ENCODE data around the gene ZBTB7C.

ZBTB7C gene

DNA sequence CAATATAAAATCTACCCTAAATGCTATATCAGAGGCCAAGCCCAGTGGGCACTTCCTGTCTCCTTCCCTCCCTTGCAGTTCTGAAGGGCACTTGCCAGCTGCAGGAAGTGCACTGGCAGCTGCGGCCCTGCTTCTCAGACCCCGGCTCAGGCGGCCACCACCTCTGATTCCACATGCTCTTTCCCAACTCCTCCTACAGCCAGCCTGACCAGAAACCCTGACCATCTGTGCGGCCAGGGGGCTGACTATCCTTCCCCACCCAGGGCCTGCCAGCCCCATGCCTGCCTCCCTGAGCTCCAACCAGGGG, 88.6 kb downstream of the ZBTB7C start:
- DNase-seq = no peak

DNA sequence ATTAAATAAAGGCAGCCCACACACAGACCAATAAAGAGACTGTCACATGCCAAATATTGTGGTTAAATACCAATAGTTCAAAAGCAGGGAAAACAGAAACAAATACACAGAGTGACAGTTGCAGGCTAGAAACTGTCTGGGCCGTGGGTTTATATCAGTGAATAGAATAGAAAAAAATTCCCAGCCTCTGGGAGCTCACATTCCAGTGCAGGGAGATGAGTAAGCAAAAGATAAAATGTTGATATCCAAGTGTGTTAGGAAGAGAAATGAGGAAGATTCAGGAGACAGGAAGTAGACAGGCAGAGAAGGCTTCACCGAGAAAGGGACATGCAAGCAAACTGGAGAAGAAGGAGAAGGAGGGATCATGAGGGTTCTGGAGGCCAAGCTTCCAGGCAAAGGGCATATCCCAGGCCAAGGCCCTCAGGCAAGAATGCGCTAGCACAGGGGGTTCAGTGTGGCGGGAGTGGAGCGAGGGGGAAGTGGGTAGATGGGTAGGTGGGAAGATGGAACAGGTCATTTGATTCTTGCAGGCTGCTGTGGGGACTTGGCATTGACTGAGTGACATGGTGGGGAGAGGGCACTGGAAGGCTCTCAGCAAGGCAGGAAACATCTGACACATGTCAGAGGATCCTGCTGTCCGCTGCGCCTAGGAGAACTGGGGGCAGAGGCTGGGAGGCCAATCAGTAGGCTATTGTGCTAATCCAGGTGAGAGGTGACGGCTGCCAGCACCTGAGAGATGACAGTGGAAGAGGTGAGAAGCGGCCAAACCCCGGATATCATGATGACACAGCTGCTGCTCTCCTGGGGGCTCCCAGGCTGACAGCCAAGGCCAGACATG, 89.2 kb downstream of the ZBTB7C start:
- DNase-seq = peak; percentile 99

DNA sequence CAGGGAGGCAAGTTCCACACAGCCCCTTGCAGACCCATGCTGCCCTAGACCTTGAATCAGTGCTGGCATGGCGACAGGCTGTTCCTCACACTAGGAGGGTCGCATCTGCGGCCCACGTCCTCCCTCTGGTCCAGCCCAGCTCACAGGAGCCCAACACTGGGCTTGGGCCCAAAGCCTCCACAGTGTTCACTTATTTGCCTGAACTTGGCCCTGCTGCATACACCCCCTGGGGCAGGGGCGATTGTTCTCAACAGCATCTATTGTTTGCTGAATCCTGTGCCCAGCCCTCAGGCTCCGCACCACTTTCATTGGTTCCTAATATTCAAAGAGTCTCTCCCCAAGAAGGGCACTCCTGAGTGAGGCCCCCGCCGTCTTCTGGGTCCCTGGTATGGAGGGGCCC, 90.7 kb downstream of the ZBTB7C start:
- peak; percentile 91 for DNase-seq

DNA sequence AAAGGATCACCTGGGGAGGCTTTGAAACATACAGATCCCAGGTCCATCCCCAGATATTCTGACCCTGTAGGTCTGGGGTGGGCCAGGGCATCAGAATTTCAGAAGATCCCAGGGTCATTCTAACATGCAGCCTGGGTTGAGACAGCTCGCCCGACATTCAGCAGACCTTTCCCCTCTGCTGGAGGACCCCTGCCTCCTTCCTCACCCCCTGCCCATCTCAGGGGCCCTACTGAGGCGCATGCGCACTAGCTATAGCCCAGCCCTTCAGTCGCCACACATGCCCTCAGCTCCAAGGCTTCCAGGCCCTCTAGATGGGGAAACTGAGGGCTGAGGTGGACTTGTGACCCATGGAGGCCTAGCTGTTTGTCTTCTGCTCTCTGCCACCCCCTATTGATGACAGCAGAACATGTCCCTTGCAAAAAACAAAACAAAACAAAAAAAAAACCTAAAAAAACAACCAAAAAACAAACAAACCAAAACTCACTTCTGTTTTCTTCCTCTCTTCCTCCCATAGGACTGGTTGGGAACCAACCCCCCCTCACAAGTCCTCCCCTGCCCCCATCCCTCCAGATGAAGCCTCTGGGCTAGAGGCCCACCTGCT, 91.3 kb downstream of the ZBTB7C start:
- DNase-seq = no peak

DNA sequence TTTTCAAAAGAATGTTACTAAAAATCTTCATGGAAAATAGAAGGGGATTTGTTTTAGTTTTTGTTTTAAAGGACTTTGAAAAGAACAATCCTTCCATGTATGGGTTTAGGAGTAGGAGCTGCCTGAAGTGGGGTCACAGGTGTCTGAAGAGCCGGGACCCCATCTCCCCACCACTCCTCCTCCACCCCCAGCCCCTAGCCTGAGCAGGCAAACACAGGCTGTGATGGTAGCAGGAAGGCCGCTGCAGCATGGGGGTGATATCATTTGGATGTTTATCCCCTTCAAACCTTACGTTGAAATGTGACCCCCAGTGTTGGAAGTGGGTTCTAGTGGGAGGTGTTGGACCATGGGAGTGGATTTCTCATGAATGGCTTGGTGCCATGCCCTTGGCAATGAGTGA, 93.0 kb downstream of the ZBTB7C start:
- no peak for DNase-seq

DNA sequence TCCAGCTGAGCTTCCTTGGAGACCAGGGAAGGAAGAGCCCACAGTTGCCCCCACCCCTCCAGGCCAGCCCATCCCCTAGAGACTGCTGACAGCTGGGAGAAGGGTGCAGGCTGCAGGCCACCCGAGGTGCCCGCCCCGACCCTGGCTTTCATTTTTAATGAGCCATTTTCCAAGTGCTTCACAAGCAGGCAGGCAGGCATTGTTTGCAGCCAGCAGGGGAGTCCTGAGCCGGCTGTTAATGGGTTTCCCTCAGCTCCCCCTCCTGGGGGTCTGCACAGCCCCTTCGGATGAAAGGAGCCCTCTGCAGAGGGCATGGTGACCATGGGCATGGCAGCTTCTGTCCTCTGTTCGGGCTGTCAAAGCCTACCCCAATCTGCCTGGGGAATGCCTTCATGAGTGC, 94.5 kb downstream of the ZBTB7C start:
- peak; percentile 94 for DNase-seq

DNA sequence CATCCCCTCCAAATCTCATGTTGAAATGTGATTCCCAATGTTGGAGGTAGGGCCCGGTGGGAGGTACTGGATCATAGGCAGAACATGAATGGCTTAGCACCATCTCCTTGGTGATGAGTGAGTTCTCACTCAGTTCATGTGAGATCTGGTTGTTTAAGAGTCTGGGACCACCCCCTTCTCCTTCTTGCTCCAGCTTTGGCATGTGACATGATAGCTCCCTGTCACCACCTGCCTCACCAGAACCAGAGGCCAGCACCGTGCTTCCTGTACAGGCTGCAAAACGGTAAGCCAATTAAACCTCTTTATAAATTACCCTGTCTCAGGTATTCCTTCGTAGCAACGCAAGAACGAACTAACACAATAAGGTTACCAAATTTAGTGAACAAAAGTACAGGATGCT, 95.4 kb downstream of the ZBTB7C start:
- peak; percentile 65 for DNase-seq

DNA sequence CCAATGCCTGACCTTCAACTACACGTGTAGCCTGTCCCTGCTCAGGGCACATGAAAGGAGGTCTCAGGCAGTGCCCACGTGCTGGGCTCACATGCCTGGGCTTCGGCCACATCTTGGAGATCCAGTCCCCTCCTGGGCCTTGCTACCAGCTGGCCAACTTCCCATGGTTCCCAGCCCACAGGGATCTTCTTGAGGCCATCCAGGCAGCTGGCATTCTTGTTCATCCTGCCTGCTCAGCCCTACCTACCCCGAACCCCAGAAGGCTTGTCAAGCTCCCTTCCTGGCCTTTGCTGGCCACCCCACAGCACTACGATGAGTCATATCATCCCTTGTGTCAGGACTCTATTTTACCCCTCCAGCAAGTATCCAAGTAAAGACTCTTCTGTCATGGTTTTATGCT, 97.1 kb downstream of the ZBTB7C start:
- no peak for DNase-seq

DNA sequence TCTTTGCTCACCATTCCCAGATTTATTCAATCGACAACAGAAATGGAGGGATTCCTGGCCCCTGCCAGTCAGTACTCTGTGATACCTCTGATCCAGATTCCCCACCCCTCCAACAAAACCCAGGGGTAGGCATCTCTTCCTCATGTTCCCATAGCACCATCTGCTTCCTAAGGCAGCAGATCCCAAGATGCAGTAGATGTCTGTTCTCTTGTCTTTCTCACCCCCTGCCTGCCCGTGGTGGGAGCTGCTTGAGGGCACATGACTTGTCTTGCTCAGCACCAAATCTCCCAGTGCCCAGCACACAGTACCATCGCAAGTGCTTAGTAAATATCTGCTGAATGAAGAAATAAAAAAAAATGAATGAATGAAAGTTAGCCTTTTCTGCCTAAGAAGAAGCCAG, 98.2 kb downstream of the ZBTB7C start:
- DNase-seq = no peak

DNA sequence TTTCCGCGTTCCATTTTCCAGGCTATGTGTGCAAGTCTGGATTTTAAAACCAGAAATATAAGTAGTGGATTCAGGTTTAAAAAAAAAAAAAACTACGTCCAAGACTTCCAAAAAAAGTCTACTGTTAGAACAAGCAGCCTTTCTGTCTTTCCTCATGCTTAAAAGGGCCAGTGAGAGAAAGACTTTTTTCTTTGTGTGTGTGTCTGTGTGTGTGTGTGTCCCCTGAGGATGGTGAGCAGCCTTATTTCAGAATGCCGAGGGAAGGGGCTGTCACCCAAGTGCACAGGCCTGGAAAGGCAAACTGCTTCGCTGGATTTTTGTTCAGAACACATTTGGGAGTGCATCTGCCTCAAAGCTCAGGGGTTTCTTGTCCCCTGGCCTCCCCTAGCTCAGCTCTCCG, 98.8 kb downstream of the ZBTB7C start:
- no peak for DNase-seq

DNA sequence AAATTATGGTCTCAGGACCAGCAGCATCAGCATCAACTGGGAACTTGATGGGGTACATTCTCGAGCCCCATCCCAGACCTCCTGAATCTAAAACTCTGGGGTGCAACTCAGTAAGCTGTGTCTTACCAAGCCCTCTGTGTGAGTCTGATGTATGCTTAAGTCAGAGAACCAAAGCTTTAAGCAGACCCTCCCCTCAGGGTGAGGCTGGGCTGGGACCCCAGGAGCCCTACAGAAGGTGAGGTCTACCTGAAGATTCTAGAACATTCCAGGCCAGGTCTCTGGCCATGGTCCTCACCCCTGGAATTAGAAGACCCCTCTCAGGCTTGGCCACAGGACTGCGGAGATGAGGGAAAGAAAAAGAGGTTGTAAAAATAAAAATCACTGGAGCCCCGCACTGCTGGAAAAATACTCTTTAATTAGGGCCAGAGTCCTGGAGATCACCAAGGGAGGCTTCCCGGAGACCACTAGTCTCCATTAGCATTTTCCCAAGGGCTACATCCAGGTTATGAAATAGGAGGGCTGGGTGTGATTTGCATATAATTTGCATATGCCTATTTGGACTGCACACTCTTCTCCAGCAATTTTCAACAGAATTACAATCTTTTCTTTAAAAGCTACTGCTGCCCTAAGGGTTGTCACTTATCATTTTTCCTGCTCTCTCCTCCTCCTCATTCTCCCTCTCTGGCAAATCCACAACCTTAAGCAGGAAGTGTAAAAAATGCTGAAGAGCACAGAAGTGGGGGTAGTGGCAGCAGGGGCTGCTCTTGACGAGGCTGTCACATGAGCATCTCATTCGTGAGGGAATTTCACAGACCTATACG, 100.2 kb downstream of the ZBTB7C start:
- DNase-seq = no peak

DNA sequence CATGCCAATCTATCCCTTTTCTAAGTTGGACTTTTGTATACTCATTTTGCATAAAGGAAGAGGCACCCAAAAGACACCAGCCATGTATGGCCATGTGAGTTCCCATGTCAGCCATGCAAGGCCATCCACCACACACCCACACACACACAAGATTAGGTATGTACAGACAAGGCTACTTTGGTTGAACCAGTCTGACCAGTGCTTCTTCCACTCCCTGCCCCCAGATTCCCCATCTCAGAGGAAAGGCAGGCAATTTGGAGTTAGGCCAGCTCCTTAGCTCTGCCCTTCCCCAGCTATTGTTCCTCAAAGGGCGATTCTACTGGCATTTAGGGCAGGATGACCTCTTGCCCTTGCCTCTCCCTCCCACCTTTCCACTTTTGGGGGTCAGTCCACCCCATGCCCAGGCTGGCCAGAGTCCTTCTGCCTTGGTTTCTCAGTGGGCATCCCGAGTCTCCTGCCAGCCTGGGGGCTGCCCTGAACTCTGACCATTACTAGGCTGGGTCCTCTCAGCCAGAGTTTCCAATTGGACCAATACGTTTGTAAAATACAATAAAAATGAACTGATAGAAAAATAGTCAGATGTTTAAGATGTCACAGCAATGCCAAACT, 101.1 kb downstream of the ZBTB7C start:
- DNase-seq = no peak

DNA sequence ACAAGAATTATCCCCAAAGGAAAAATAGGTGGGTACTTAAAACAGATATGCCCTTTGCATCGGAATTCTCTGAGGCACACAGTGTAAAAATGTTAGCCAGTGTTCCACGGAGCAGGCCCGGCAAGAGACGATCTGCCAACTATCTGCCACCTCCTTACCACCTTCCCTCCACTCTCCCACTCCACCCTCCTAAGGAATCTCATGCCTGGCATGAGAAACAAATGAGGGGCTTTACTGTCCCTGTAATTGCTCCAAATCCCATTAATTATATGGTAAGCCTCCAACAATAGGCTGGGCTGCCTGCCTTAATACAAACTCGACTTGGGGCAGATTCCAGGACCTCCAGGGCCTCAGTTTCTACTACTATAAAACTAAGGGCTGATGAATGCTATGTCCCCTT, 102.3 kb downstream of the ZBTB7C start:
- DNase-seq = no peak

DNA sequence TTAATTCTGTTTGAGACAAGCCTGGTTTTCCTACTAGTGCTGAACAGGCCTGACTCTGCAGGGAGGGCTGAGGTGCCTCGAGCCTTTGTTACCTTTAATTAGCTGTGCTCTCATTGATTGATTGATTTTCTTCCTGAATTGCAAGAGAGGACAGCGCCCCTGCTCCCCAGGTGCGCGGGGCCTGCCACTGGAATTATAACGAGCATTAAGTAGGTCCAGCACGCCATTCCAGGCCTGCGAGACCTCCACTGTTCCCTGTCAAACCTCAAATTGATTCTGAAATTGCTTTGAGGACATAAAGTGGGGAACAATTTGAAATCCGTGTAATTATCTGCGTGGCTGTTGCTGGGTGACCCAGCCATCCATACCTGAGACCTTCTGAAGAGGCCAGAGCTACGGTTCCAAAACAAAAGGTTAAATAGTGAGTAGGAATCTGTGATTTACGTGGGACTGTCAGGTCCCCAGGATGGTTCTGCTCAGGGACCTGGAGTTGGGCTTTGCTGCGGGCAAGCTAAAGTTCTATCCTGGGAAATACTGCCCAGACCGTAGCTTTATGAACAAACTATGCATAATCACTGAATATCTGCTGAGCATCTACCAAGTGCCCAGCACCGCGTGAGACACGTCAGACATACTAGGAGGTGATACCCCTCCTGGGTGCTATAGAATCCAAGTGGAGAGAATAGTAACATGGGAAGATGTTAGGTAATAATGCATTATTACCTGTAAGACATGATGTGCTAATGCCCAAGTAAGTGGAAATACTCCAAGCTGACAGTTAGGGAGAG, 104.1 kb downstream of the ZBTB7C start:
- DNase-seq = peak; percentile 91

DNA sequence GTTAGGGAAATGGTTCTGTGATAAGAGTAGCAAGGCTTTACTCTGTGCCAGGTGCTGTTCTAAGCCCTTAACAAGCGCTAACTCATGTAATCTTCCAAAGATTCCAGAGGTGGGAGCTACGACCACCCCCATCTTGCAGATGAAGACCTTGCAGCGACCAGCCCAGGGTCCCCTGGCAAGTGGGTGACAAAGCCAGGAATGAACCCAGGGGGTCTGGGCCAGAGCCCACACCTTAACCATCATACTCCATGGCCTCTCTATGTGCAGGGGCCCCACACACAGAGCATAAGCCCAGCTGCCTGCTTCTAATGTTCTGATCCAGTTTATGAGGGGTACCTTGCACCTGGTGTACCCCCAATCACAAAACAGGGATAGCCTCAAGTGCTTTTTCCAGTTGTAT, 105.3 kb downstream of the ZBTB7C start:
- DNase-seq = no peak

DNA sequence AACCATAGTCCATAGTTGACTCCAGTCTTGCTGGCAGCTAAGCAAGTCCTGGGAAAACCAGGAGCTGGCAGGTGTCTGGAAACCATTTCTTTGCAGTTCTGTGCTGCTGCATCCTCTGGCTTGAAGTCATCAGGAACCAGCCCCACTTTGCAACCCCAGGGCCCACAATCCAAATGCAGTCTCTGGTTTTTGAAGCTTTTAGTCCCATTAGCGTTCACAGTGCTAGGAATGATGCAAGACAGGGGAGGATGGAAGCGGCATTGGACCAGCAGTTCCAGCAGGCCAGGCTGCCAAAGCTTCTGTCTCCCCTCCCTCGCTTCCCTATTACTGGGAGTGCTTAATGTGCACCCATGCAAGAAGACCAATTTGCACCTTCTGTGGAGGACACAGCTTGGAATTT, 106.4 kb downstream of the ZBTB7C start:
- DNase-seq = no peak

DNA sequence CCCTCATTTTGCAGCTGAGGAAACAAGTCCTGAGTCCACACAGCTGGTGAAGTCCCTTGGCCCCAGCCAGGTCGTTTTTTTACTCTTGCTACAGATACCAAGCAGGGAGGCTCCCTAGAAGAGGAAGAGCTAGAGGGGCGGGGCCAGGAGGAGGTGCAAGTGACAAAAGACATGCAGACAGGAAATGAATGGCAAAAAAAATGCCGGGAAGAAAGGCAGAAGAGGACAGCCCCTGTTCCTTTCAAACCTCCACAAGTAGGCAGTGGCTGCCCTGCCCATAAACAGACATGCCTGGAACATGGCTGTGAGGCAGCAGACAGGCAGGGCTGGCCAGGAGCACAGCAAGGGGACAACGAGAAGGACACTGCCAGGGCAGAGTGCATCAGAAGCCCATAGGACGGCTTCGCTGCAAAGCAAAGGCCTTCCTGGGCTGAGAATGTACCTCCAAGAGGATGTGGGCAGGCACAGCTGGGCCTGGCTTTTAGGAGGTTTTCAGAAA, 108.7 kb downstream of the ZBTB7C start:
- peak; percentile 95 for DNase-seq

DNA sequence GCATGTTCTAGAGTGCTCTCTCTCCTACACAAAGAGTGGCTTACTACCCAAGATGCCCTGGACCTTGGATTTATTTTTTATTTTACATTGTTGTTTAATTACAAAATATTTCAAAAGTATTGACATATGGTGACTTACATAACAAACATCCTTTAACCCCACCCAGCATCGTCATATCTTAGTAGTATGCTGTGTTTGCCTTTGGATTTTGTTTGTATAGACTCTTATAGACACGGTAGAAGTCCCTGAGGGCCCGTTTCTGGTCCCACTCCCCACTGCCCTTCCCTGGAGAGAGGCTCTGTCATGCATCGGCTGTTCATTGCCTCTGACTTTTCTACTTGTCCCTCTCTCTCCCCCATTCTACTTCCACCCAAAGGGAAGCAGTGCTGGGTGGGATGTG, 112.0 kb downstream of the ZBTB7C start:
- DNase-seq = peak; percentile 17

DNA sequence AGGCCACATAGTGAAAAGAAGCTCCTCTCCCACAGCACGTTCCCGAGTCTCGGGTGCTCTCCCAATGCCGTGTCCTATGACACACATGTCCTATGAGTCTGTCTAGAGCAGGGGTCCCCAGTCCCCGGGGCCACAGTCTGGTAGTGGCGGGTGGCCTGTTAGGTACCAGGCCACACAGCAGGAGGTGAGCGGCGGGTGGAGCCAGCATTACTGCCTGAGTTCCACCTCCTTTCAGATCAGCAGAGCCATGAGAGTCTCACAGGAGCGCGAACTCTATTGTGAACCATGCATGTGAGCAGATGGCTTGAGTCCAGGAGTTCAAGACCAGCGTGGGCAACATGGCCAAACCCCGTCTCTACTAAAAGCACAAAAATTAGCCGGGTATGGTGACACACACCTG, 112.6 kb downstream of the ZBTB7C start:
- no peak for DNase-seq

DNA sequence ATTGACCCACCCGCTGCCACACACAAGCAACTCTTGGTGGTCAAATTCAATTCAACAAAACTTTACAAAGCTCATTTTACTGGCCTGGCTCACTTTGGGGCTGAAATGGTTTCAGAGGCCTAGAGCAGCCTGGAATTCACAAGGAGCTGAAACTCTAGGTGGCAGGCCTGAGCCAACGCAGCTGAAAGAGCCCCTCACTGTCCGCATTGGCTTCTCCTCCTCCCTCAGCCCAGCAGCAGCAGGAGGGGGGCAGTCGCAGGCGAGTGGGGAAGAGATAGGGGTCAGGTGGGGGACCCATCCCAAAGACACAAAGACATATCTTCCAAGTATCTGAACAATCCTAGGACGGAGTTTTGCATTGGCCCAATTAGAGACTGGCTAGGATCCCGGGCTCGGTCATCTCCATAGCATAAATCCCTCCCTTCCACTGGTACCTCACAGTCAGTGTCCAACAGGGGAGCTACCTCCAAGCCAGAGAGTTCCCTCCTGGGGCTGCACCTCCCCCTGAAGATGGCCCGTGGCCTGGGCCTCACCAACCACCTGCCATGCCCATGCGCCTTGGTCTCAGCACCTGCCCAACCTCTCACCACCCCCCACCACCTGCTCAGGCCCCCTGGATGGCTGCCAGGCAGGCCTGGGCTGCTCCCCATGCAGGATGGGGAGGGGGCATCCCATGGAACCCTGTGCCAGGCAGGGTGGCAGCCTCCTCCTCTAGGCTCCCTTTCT, 113.4 kb downstream of the ZBTB7C start:
- DNase-seq = peak; percentile 65

DNA sequence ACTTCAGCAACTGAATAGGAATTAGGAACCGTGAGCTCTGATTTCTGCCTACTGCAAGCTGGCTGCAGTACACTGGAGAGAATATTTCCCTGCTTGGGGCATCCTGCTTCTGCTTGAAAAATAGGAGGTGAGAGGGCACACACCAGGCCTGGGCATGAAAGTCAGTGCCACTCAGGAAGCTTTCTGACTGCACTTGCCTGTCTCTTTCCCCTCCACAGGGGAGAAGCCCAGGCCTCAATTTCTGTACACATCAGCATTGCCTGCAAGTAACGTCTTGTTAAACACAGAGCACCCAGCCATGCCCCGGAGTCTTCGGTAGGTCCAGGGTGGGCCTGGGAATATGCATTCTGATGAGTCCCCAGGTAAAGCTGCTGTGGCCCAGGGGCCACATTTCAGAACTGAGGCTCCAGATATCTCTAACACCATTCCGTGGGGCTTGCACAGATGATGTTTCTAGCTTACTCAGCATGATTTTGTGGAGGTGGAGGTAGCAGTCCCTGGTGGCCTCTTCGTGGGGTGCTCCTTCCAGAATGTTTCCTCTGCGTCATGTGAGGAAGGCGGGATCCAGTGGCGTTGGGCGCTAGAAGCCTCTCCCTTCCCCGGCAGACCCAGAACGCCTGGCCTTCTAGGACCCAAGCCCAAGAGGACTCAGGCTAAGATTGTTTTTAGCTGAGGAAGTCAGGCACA, 114.1 kb downstream of the ZBTB7C start:
- DNase-seq = no peak

Measured in NCI-H146 (cell line).